Activated naive CD8-positive, alpha-beta T cell treated with anti-CD3 and anti-CD28 coated beads, Interleukin-2, amount 50 U/mL, for 16 hours (primary cell): Measurements from ENCODE around the gene TC2N.
"Not testable (repeated sequence)": the region's sequence is repeated elsewhere in the genome, so short reads cannot be mapped to it uniquely, and the experiment has no call there.

Source experiments
- DNase-seq: peaks from one replicate; pipeline ENCODE4 v3.0.0-alpha.2; 2020; ENCODE audit warnings: low read depth, low spot score

TC2N gene

DNA sequence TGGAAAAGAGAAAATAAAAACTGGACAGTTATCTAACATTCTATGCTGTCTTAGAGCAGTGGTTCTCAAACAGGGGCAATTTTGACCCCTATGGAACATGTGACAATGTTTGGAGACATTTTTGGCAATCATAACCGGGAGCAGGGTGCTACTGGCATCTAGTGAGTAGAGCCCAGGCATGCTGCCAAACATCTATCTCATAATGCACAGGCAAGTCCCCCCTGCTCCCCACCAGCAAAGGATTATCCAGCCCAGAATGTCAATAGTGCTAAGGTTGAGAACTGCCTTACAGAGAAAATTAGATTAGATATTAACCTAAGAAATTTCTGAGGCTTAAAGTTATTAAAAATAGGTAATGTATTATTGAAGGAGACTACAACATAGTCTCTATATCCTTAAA lies 112.5 kb downstream of the TC2N start:
- no peak for DNase-seq

DNA sequence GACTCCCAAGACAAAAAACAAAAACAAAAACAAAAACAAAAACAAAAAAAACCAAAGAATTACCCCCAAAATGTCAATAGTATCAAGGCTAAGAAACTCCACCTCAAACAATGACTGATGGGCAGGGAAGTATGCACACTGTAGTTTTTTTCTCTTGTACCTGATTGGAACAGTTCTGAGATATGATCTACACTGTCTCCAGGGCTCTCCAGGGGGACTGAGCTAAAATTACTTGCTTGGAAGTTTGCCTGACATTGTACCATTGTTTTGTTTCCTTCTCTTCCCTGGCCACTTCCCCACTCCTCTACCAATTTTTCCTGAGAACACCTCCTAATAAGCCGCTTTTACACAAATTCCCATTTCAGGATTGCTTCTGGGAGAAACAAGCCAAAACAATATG lies 113.2 kb downstream of the TC2N start:
- DNase-seq: no peak

DNA sequence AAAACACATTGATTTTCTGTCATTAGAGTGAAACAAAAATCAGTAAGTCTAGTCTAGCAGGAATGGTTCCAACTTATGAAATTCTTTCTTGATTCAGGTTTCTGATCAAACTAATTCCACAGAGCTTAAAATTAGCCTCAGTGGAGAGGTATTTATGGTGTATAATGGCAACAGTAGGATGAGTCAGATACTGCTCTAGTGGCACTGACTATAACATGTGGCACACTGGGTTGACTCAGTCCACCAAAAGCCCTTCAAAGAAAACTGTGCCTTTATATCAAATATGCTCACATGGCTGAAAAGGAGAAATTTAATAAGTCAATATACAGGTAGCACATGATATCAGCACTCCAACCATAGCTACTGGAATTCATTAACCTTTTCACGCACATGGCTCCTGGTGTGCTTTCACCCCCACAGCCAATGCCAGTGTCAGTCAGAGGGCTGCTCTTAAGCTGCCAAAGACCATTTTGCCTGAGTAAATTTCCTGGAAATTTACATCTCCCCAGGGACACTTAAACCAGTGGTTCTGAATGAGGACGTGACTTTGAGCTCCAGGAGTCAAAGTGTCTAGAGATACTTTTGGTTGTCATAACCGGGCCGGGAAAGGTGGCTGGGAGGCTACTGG lies 113.7 kb downstream of the TC2N start:
- no peak for DNase-seq

DNA sequence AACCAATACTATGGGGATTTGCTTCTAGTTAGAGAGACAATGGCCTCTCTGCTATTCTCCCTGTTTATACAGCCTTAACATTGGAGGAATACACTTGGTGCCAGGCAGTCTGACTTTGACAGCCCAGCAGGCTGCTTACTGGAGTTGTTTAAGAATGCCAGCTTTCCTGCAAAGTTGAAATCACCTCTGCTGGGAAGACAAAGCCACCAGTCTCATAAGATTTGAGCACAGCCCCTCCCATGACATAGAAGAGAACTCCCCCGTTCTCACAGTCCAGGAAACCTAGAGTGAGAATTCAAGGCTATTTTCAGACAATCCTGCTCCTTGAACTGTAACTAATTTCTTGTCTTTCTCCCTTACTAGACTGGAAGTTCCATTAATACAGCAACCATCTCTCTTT lies 114.4 kb downstream of the TC2N start:
- no peak for DNase-seq

DNA sequence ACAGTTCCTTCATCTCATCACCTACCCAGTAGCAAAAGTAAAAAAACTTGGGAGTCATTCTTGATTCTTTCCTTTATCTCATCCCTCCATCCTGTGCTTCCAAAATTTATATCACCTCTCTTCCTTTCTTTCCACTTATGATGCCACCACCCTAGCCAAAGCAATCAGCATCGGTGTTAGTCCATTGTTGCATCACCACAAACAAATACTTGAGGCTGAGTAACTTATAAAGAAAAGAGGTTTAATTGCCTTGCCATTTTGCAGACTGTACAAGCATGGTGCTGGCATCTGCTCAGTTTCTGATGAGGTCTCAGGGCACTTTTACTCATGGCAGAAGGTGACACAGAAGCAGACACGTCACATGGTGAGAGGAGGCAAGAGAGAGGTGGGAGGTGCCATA lies 115.6 kb downstream of the TC2N start:
- no peak for DNase-seq

DNA sequence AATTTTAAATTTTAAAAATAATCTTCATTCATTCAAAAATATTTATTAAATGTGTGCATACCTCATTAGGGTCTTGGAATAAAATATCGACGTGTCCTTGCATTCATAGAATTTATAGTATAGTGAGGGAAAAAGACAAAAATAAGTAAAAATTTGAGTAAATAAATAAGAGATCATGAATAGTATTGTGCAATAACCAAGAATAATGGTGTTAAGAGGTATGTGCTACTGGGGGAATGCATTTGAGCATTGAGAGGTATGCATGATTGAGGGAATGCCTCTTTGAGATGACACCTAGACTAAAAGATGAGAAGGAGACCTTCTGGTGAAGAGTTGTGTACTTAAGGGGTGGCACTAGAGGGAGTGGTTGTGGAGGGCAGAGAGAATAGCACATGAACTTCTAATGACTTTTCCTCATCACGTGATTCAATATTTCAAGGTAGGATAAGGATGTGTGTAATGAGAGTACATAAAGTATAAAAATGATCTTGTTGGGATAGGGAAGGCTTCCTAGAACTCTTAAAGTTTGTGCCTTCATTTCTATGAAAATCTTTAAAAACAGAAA lies 116.6 kb downstream of the TC2N start:
- no peak for DNase-seq

DNA sequence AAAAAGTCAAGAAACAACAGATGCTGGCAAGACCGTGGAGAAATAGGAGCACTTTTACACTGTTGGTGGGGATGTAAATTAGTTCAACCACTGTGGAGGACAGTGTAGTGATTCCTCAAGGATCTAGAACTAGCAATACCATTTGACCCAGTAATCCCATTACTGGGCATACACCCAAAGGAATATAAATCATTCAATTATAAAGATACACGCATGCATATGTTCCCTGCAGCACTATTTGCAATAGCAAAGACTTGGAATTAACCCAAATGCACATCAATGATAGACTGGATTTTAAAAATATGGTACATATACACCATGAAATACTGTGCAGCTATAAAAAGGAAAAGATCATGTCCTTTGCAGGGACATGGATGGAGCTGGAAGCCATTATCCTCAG lies 117.5 kb downstream of the TC2N start:
- no peak for DNase-seq

DNA sequence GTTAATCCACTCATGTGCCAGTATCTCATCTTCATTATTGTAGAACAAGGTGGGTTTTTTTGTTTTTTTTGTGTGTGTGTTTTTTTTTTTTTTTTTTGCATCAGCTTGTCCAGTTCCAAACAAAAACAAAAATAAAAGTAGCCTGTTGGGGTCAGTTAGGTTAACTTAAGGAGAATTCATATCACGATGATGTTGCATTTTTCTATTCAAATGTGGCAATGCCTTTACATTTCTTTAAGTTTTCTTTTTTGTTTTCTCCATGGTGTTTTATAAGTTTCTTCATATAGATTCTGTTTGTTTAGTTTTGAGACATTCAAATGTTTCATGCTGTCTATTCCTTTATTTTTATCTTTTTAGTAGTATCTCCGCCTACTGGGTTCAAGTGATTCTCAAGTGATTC lies 119.3 kb downstream of the TC2N start:
- no peak for DNase-seq

DNA sequence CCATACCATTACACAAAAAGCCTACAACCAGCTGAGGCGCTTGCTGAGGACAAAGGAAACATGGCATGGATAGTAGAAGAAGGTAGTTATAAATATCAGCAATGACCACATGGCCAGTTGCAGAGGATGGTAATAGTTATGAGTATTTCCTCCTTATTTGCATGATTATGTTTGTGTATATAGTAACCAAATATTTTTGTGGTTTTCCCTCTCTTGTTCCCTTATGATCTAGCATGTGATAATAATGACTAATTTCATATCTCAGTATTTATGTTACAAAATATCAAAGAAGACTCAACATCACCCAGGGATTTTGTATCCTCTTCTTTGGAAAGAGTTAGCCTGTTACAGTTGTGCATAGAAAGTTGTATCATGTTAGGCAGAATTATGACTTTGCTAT lies 122.0 kb downstream of the TC2N start:
- DNase-seq: no peak

DNA sequence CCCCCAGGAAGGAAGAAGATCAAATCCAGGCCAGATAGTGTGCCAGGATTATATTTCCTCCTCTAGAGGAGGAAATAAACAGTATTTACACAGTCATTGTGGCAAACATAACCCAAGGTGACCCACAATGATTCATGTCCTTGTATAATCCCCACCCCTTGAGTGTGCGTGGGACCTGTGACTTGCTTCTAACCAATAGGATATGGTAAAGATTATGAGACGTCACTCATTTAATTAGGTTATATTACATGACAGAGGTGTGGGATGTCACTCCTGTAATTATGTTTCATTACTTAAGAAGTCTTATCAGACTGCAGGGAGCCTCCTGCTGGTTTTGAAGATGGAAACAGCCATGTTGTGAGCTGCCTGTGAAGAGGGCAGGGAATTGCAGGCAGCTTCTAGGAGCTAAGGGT lies 123.3 kb downstream of the TC2N start:
- no peak for DNase-seq

DNA sequence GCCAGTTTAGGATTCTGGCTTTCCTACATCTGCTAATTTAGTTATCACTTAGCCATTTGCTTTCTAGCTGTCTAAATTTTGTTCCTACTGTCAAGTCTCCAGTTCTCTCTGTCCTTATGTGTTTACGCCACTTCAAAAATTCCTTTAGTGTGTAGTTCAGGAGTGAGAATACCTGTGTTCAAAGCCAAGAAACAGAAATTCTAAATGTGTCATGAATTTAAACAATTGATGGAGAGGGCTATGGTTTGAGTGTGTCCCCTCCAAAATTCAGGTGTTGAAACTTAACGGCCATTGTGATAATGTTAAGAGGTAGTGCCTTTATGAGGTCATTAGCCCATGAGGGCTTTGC lies 124.1 kb downstream of the TC2N start:
- DNase-seq: no peak

DNA sequence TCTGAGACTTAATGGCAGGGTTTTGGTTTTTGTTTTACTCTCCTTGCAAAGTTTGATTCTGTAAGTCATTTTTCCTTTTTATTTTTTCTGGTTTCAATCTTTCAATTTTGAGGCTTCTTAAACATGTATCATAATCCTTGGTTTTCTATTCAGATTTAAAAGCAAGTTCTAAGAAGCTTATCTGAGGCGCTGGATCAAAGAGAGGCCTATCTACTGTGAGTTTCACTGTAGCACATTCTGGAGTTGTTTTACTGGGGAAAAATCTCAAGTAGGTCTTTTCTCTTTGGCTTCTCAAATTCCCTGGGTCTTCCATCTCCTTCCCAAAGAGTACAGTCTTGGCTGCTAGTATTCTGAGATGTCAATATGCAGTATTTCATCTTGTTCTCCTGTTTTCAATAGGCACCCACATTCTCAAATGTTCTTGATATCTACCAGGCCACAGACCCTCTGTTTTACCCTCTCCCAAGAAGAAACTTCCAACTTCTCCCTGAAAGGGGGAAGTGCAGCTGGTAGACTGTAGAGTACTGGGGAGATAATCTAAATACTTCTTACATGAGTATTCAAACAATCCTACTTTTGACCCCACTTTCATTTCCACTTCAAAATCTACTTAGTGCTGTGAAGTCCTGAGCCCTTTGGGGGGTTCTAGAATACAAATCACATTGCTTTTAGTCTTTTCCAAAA lies 124.6 kb downstream of the TC2N start:
- DNase-seq: no peak

DNA sequence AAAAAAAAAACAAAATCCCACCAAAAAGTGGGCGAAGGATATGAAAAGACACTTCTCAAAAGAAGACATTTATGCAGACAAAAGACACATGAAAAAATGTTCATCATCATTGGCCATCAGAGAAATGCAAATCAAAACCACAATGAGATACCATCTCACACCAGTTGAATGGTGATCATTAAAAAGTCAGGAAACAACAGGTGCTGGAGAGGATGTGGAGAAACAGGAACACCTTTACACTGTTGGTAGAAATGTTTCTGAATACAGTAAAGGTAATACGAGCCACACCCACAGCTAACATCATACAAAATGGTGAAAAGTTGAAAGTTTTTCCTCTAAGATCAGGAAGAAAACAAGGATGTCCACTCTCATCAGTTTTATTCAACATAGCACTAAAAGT lies 127.5 kb downstream of the TC2N start:
- DNase-seq: not testable (repeated sequence)

DNA sequence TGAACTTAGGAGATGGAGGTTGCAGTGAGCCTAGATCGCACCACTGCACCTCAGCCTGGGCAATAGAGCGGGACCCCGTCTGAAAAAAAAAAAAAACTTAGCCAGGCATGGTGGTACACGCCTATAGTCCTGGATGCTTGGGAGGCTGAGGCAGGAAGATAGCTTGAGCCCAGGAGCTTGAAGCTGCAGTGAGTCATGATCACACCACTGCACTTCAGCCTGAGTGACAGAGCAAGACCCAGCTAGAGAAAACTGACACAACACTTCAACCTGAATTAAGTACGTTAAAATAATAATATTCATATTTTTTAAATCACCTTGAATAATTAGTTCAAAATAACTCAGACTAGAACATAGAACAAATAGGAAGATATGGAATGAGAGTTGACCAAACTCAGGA lies 129.7 kb downstream of the TC2N start:
- no peak for DNase-seq

DNA sequence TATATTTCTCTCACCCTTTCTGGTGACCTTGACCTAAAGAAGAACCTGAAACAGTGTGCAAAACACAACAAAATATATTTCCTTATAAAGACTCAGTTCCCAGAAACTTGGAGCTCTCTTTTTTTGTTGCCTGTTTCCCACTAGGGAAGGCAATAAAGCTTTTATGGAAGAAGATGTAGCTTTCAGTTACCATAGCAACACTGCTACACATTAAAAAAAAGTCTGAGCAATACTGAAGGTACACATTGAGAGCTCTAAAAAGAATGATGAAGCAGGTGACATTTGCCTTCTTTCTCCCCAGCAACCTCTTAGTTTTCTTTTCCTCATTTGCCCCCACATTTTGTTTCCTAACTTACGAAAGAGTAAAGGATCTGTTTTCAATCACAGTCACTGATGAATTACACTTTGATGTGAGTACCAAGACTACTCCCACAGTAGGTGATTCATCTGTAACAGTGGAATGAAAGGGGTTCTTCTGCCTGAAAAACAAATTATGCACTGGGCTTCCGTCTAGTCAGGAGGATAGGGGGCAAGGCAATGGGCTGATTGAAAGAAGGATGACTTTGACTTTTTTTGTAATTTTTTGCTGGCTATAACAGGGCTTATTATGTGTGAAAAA lies 134.4 kb downstream of the TC2N start:
- DNase-seq: no peak

DNA sequence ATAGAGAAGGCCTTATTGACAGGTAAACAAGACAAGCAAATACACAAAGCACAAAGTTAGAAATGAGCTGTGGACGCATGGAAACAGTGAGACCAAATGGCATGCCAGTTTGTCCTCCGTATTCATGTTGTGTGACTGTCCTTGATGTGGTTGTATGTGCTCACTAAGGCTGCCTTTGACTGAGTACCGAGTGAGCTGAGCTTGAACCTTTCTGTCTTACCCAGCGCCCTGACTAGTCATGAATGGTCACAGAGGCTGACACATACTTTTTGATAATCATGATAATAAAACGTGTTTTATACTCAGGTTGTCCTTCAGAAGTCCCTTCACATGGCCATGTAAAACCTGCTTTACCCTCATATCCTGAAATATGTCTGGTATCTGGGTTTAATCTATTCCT lies 134.9 kb downstream of the TC2N start:
- DNase-seq: no peak

DNA sequence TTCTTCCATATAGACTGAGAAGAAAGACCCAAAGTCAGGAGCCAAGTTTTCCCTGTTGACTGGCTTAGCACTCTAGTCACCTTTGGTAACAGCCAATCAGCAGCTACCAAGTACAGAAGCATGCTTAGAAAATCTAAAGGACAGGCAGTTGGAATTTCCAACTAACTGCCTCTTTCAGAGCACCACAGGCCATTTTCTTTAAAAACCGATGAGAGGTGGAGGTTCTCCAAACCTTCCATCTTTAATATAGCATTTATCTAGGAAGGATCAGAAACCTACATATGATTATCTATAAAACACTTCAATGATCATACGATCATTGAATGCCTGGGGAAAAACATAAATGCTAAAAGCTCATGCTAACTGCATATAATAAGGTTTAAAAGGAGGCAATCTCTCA lies 135.3 kb downstream of the TC2N start, which contains the start of gene CATSPERB:
CATSPERB (minus strand) TSS at position 101 of the 400 bp plus-strand sequence. CDS start 2,607 bp downstream, outside the sequence.
- DNase-seq: no peak

DNA sequence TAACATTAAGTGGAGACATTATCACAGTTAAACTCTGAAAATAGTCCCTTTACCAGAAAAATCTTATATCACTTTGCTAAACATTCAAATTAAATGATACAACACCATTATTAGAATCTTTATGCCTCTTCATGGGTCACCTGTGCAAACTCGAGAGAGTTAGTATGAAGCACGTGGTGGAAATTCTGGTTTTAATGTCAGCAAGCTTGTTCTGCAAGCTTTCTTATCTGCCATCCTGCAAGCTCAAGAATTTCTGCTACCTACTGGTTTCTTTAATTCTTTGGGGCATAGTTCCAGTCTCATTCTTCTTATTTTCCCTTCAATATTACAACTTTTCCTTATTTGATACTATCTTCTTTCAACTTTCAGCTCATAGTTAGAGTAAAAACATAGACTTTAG lies 136.3 kb downstream of the TC2N start:
- DNase-seq: no peak

DNA sequence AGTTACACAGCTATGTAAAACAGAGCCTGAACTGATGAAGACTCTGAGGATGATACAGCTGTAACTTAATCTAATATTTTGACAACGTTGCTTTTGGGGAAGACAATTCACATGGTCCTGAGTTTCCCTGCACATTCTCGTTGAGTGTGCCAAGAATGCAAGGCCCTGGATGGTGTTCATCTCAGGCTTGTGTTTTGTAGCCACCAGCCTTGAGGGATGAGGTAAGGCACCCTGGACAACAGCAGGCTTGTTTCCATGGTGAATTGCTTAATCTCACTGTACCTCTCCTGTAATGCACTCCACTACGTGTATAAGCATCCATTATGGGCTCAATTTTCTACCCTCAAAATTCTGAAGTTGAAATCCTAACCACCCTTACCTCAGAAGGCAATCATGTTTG lies 137.6 kb downstream of the TC2N start:
- DNase-seq: no peak
